ENCODE results near the gene B3GAT3. TPM values are rescaled to one million over a fixed set of nuclear protein-coding genes. Genes with fewer than 3 reads are reported as not detected.

The B3GAT3 gene
- total RNA-seq, 1 donor from 2014 or later = 93.8 TPM

DNA sequence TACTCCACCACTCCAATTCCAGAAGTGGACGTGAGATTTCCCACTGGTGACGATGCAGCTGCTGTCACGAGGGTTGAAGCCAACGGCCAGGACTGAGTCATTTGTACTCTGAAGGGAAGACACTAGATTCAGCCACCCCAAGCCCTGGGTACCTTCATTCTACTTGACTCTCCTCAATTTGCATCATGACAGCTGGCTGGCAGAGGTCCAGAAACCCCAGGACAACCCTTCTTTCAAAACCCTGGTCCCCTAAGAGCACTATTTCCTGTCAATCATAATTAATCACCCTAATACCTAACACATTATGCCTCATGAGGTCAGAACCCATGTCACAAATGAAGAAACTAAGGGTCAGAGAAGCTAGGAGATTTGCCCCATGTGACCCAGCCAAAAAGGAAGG is 14.1 kb downstream of the B3GAT3 start:
- H3K4me3 Mint-ChIP-seq = no peak overlapping the region
- intact Hi-C loops (cut with micrococcal nuclease) = no loop called here

GRCh38 chr11:62605902-62606301 is 15.9 kb downstream of the B3GAT3 start:
- no peak for DNase-seq (ENCODE audit: low spot score)
- no peaks in the 10 kb centered on the region for H3K9me3 Mint-ChIP-seq
- H3K4me3 Mint-ChIP-seq = no peak overlapping the region
- intact Hi-C loops (cut with micrococcal nuclease) = no loop called here
- peaks cover 39% of the 10 kb centered on the region for H3K4me1 Mint-ChIP-seq (ENCODE audit: low read depth)
- H3K27me3 Mint-ChIP-seq (ENCODE audit: insufficient read depth) = no peaks in the 10 kb centered on the region
- H3K27ac Mint-ChIP-seq = no peak overlapping the region
- H3K36me3 Mint-ChIP-seq (ENCODE audit: low read depth) = peaks cover 40% of the 10 kb centered on the region

More for the DNA sequence above, 14.1 kb downstream of the B3GAT3 start:
- DNase-seq (ENCODE audit: low spot score) = no peak
- no peaks in the 10 kb centered on the region for H3K9me3 Mint-ChIP-seq
- H3K27me3 Mint-ChIP-seq (ENCODE audit: insufficient read depth) = no peaks in the 10 kb centered on the region
- H3K36me3 Mint-ChIP-seq (ENCODE audit: low read depth) = peaks cover 34% of the 10 kb centered on the region
- no peak overlapping the region for H3K27ac Mint-ChIP-seq
- peaks cover 34% of the 10 kb centered on the region for H3K4me1 Mint-ChIP-seq (ENCODE audit: low read depth)

DNA sequence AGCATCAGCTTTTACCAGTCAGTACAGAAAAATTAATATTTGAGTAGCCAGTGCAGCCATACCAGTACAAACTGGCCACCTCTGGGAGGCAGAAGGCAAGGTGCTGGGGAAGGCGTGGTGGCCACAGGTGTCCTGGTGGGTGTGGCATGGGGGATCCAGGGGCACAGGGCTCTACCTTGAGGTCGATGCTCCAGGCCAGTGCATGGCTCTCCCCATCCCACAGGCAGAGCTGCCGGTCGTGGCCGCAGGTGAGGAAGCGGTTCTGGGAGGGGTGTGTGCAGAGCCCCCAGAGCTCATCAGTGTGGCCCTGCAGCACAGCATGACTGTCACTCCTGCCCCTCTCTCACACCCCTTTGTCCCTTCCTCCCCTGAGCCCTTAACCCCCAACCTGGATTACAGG is 16.3 kb downstream of the B3GAT3 start:
- Mint-ChIP-seq H3K27ac (no peak overlapping the region), H3K36me3 (ENCODE audit: low read depth) (peaks cover 44% of the 10 kb centered on the region), H3K27me3 (ENCODE audit: insufficient read depth) (no peaks in the 10 kb centered on the region), H3K4me3 (no peak overlapping the region), H3K9me3 (no peaks in the 10 kb centered on the region), H3K4me1 (ENCODE audit: low read depth) (peaks cover 37% of the 10 kb centered on the region)
- intact Hi-C loops (cut with micrococcal nuclease) = no loop called here
- no peak for DNase-seq (ENCODE audit: low spot score)

- peaks cover 47% of the 10 kb centered on the region for H3K36me3 Mint-ChIP-seq (ENCODE audit: low read depth)
These were observed 17.2 kb downstream of the B3GAT3 start for GRCh38 chr11:62604460-62605120.

GRCh38 chr11:62603776-62604299 is 17.9 kb downstream of the B3GAT3 start:
- no peak for DNase-seq (ENCODE audit: low spot score)
- Mint-ChIP-seq H3K27ac (peak overlapping the region; percentile 57), H3K4me3 (peak overlapping the region; percentile 67), H3K4me1 (ENCODE audit: low read depth) (peaks cover 40% of the 10 kb centered on the region), H3K27me3 (ENCODE audit: insufficient read depth) (no peaks in the 10 kb centered on the region), H3K9me3 (no peaks in the 10 kb centered on the region), H3K36me3 (ENCODE audit: low read depth) (peaks cover 54% of the 10 kb centered on the region)
- intact Hi-C loops (cut with micrococcal nuclease) = no loop called here

More at GRCh38 chr11:62604460-62605120, 17.2 kb downstream of the B3GAT3 start:
- Mint-ChIP-seq H3K27ac (no peak overlapping the region), H3K4me3 (no peak overlapping the region), H3K27me3 (ENCODE audit: insufficient read depth) (no peaks in the 10 kb centered on the region), H3K4me1 (ENCODE audit: low read depth) (peaks cover 37% of the 10 kb centered on the region), H3K9me3 (no peaks in the 10 kb centered on the region)
- intact Hi-C loops (cut with micrococcal nuclease) = no loop called here
- no peak for DNase-seq (ENCODE audit: low spot score)

DNA sequence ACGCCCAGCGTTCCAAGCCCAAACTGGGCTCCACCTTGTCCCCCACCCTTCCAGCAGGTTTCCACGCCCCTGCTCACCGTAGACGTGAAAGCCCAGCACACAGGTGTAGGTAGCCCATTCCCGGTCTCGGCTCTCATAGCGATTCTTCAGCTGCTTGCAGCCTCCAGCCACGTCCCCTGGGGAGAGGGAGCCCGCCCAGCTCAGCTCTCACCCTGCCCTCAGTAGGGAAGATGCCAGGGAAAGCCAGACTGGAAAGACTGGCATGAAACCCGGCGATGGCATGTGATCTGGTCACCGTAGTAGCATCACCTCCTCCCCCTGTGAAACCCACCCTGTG is 18.7 kb downstream of the B3GAT3 start:
- H3K27me3 Mint-ChIP-seq (ENCODE audit: insufficient read depth) = no peaks in the 10 kb centered on the region
- no peak for DNase-seq (ENCODE audit: low spot score)
- H3K27ac Mint-ChIP-seq = peak overlapping the region; percentile 57
- H3K4me3 Mint-ChIP-seq = peak overlapping the region; percentile 67
- peaks cover 48% of the 10 kb centered on the region for H3K4me1 Mint-ChIP-seq (ENCODE audit: low read depth)
- intact Hi-C loops (cut with micrococcal nuclease) = no loop called here
- peaks cover 59% of the 10 kb centered on the region for H3K36me3 Mint-ChIP-seq (ENCODE audit: low read depth)
- no peaks in the 10 kb centered on the region for H3K9me3 Mint-ChIP-seq

DNA sequence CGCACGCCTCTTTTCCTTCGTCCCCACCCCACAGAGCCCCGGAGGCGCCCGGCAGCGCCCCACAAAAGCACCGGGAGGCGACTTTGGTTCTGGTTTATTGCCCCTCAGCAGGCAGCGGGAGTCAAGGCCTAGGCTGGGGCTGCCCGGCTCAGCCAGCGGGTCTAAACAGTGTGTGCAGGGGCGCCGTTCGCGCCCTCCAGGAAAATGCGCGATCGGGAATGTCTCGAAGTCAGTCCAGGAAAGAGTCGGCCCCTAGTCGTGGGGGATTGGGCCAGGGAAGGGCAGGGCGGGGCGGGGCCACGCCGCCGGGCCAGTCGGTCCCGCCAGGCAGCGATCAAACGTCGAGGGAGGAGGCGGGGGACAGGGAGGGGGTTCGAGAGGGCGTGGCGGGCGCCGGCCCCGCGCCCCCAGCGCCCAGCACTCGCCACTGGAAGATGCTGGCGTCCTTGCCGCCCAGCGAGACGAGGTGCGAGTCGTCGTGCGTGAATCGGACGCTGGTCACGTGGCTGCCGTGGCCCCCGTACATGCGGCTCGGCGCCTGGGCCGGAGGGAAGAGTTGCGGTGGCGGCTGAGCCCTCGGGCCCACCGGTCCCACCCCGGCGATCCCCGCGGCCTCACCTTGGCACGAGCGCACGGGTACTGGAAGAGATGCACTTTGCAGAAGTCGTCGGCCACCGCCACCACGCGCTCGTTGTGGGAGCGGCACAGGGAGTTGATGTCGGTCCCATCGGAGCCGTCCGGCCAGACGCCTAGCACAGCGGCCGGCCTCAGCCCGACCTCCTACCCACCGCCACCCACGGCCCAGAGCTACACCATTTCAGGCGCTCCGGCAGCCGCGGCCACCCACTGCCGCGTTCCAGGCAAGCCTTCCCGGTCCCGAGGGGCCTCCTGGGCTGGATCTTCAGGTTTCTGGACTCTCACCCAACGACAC is 19.4 kb downstream of the B3GAT3 start:
- no peak for DNase-seq (ENCODE audit: low spot score)
- no peaks in the 10 kb centered on the region for H3K9me3 Mint-ChIP-seq
- peak overlapping the region; percentile 95 for H3K4me3 Mint-ChIP-seq
- peak overlapping the region; percentile 92 for H3K27ac Mint-ChIP-seq
- H3K4me1 Mint-ChIP-seq (ENCODE audit: low read depth) = peaks cover 54% of the 10 kb centered on the region
- no peaks in the 10 kb centered on the region for H3K27me3 Mint-ChIP-seq (ENCODE audit: insufficient read depth)
- intact Hi-C loops (cut with micrococcal nuclease) = no loop called here
- peaks cover 60% of the 10 kb centered on the region for H3K36me3 Mint-ChIP-seq (ENCODE audit: low read depth)

GRCh38 chr11:62601372-62602140 is 20.2 kb downstream of the B3GAT3 start, which contains the start of gene MTA2:
TSS of gene MTA2 (minus strand) at chr11:62601865. CDS start at chr11:62601450, 415 bp downstream.
- Mint-ChIP-seq H3K9me3 (no peaks in the 10 kb centered on the region), H3K4me3 (peak within 1 kb of the TSS; percentile 95), H3K36me3 (ENCODE audit: low read depth) (peaks cover 63% of the 10 kb centered on the region), H3K27me3 (ENCODE audit: insufficient read depth) (no peaks in the 10 kb centered on the region), H3K4me1 (ENCODE audit: low read depth) (peaks cover 54% of the 10 kb centered on the region), H3K27ac (peak within 1 kb of the TSS; percentile 92)
- intact Hi-C loops (cut with micrococcal nuclease) = loop anchor here (1.0 kb wide), 6 partner anchors 64 to 254 kb away; partner anchors contain the start of genes C11orf98, CSKMT, HNRNPUL2 and TAF6L
- DNase-seq (ENCODE audit: low spot score) = peak; percentile 100

GRCh38 chr11:62601122-62601371 is 20.7 kb downstream of the B3GAT3 start:
- Mint-ChIP-seq H3K4me3 (peak overlapping the region; percentile 95), H3K27me3 (ENCODE audit: insufficient read depth) (no peaks in the 10 kb centered on the region), H3K4me1 (ENCODE audit: low read depth) (peaks cover 57% of the 10 kb centered on the region), H3K9me3 (no peaks in the 10 kb centered on the region), H3K27ac (peak overlapping the region; percentile 89), H3K36me3 (ENCODE audit: low read depth) (peaks cover 65% of the 10 kb centered on the region)
- no peak for DNase-seq (ENCODE audit: low spot score)
- intact Hi-C loops (cut with micrococcal nuclease) = loop anchor here (1.0 kb wide), 6 partner anchors 64 to 254 kb away; partner anchors contain the start of genes C11orf98, CSKMT, HNRNPUL2 and TAF6L

- peaks cover 60% of the 10 kb centered on the region for H3K4me1 Mint-ChIP-seq (ENCODE audit: low read depth)
- H3K27ac Mint-ChIP-seq = peak overlapping the region; percentile 89
- DNase-seq (ENCODE audit: low spot score) = no peak
- peaks cover 70% of the 10 kb centered on the region for H3K36me3 Mint-ChIP-seq (ENCODE audit: low read depth)
- no peaks in the 10 kb centered on the region for H3K27me3 Mint-ChIP-seq (ENCODE audit: insufficient read depth)
- H3K4me3 Mint-ChIP-seq = peak overlapping the region; percentile 95
- H3K9me3 Mint-ChIP-seq = no peaks in the 10 kb centered on the region
- intact Hi-C loops (cut with micrococcal nuclease) = loop anchor here (1.0 kb wide), 6 partner anchors 65 to 255 kb away; partner anchors contain the start of genes C11orf98, CSKMT, HNRNPUL2 and TAF6L
These were observed 21.2 kb downstream of the B3GAT3 start for GRCh38 chr11:62600367-62601121.

GRCh38 chr11:62599901-62600300 is 21.9 kb downstream of the B3GAT3 start:
- intact Hi-C loops (cut with micrococcal nuclease) = loop anchor here (1.0 to 2.0 kb wide), 8 partner anchors 9 to 281 kb away; partner anchors contain the start of genes EEF1G, EML3, GANAB and SLC3A2
- no peaks in the 10 kb centered on the region for H3K27me3 Mint-ChIP-seq (ENCODE audit: insufficient read depth)

More at GRCh38 chr11:62599901-62600300, 21.9 kb downstream of the B3GAT3 start:
- Mint-ChIP-seq H3K4me1 (ENCODE audit: low read depth) (peaks cover 62% of the 10 kb centered on the region), H3K36me3 (ENCODE audit: low read depth) (peaks cover 74% of the 10 kb centered on the region), H3K4me3 (peak overlapping the region; percentile 95), H3K27ac (peak overlapping the region; percentile 89), H3K9me3 (no peaks in the 10 kb centered on the region)
- no peak for DNase-seq (ENCODE audit: low spot score)

Measured in activated T-helper 1 cell treated with anti-CD3 and anti-CD28 coated beads, Interleukin-12 subunit alpha, Interleukin-12 subunit beta, Interleukin-2, Interleukin-4 antibody, amounts not matched to agents 30 ng/mL and 10 ng/mL and 1 ng/mL, durations not matched to agents 14 hours and 24 hours and 36 hours (primary cell).